ENCODE results near the gene CD48.

DNA sequence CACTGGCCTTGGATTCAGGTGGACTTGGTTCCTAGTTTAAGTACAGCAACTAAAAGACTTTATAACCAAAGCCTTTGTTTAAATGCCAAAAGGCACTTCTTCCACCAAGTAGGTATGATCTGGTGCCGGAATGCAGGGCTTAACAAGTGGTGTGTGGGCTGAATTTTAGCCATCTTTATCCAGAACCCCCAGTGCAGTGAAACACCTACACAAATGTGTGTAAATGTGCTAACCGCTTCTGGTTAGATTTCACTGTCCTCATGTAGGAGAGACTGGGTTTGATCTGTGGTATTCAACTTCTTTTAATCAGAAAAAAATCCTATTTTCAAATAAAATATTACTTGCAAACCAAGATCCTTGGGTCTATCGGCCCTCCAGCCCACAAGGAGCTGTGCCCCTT, 75.1 kb downstream of the CD48 start:
- TF ChIP-seq, protein P1, sequence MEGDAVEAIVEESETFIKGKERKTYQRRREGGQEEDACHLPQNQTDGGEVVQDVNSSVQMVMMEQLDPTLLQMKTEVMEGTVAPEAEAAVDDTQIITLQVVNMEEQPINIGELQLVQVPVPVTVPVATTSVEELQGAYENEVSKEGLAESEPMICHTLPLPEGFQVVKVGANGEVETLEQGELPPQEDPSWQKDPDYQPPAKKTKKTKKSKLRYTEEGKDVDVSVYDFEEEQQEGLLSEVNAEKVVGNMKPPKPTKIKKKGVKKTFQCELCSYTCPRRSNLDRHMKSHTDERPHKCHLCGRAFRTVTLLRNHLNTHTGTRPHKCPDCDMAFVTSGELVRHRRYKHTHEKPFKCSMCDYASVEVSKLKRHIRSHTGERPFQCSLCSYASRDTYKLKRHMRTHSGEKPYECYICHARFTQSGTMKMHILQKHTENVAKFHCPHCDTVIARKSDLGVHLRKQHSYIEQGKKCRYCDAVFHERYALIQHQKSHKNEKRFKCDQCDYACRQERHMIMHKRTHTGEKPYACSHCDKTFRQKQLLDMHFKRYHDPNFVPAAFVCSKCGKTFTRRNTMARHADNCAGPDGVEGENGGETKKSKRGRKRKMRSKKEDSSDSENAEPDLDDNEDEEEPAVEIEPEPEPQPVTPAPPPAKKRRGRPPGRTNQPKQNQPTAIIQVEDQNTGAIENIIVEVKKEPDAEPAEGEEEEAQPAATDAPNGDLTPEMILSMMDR (IDR thresholded peaks at IDR 0.05): no peak
- TF ChIP-seq RAD21 (IDR thresholded peaks at IDR 0.05; ENCODE audit: low read length): no peak
- TF ChIP-seq POLR2AphosphoS5 (IDR thresholded peaks at IDR 0.05; ENCODE audit: low read depth, low read length): no peak
- TF ChIP-seq, protein P2, sequence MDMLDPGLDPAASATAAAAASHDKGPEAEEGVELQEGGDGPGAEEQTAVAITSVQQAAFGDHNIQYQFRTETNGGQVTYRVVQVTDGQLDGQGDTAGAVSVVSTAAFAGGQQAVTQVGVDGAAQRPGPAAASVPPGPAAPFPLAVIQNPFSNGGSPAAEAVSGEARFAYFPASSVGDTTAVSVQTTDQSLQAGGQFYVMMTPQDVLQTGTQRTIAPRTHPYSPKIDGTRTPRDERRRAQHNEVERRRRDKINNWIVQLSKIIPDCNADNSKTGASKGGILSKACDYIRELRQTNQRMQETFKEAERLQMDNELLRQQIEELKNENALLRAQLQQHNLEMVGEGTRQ (IDR thresholded peaks at IDR 0.05; ENCODE audit: borderline replicate concordance, low read depth, low read length): no peak
- TF ChIP-seq GABPA (IDR thresholded peaks at IDR 0.05; ENCODE audit: low read depth): no peak
- no peak for TF ChIP-seq TAF1 (IDR thresholded peaks at IDR 0.05; ENCODE audit: borderline replicate concordance, low read depth, low read length)
- TF ChIP-seq EP300 (IDR thresholded peaks at IDR 0.05; ENCODE audit: borderline replicate concordance in 1 of 2, low read depth in 1 of 2, low read length in 1 of 2): no peak
- TF ChIP-seq EZH2phosphoT487 (IDR thresholded peaks at IDR 0.05; ENCODE audit: borderline replicate concordance, low read depth): no peak
- no peak for TF ChIP-seq JUND (IDR thresholded peaks at IDR 0.05)
- TF ChIP-seq TEAD4 (IDR thresholded peaks at IDR 0.05; ENCODE audit: borderline replicate concordance, insufficient read depth): no peak
- no peak for TF ChIP-seq CHD2 (IDR thresholded peaks at IDR 0.05; ENCODE audit: low read length, partially characterized antibody)
- TF ChIP-seq RXRA (IDR thresholded peaks at IDR 0.05; ENCODE audit: borderline replicate concordance, low read depth): no peak
- TF ChIP-seq NFIC (IDR thresholded peaks at IDR 0.05; ENCODE audit: borderline replicate concordance): no peak
- no peak for TF ChIP-seq FOXM1 (IDR thresholded peaks at IDR 0.05; ENCODE audit: low read depth)
